ENCODE results near the gene ESPL1. TPM values are rescaled to one million over a fixed set of nuclear protein-coding genes. Genes with fewer than 3 reads are reported as not detected.
A peak's percentile ranks its signal among the peaks of the same experiment; 100 is the strongest.

ESPL1 gene
- total RNA-seq, 2 donors from 2014 or later = 33.3 to 50.7 TPM

DNA sequence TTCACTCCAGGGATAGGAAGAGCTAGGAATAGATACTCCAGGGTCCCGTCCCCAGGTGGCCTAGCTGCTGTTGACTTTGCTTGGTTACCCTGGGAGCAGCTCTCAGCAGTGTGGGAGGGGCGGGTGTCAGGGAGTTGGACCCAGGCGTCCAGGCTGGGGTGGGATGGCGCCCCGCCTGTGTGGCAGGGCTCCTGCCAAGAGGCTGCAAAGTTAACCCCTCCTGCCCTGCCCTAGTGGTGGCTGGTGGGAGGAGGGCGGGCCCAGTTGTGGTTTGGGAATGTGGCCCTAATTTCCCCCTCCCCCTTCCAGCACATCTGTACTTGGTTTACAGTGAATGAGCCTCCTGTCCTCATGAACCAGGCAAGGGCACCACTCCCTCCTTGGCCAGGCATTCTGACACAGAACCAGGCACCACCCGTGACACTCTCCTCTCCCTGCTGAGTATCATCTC is 34.4 kb upstream of the ESPL1 start:
- no peaks in the 10 kb centered on the region for H3K36me3 Mint-ChIP-seq (ENCODE audit: low read depth)
- H3K4me1 ChIP-seq (ENCODE audit: control insufficient read depth, insufficient read depth, low read length) = peaks cover 16% of the 10 kb centered on the region
- H3K27ac ChIP-seq (ENCODE audit: low read depth, low read length) = peak overlapping the region; percentile 80
- TF ChIP-seq, protein P1, sequence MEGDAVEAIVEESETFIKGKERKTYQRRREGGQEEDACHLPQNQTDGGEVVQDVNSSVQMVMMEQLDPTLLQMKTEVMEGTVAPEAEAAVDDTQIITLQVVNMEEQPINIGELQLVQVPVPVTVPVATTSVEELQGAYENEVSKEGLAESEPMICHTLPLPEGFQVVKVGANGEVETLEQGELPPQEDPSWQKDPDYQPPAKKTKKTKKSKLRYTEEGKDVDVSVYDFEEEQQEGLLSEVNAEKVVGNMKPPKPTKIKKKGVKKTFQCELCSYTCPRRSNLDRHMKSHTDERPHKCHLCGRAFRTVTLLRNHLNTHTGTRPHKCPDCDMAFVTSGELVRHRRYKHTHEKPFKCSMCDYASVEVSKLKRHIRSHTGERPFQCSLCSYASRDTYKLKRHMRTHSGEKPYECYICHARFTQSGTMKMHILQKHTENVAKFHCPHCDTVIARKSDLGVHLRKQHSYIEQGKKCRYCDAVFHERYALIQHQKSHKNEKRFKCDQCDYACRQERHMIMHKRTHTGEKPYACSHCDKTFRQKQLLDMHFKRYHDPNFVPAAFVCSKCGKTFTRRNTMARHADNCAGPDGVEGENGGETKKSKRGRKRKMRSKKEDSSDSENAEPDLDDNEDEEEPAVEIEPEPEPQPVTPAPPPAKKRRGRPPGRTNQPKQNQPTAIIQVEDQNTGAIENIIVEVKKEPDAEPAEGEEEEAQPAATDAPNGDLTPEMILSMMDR (conservative IDR thresholded peaks at IDR 0.05) = peak; percentile 51
- H3K27ac Mint-ChIP-seq = peak overlapping the region; percentile 69
- H3K9ac ChIP-seq (ENCODE audit: extremely low read depth, low read length, poor library complexity, severe bottlenecking) = no peak overlapping the region
- peak; percentile 80 for DNase-seq
- no peaks in the 10 kb centered on the region for H3K9me3 ChIP-seq (ENCODE audit: control insufficient read depth, low read length)
- H3K4me3 ChIP-seq (ENCODE audit: low read length) = no peak overlapping the region
- peaks cover 19% of the 10 kb centered on the region for H3K27me3 Mint-ChIP-seq (ENCODE audit: insufficient read depth)
- H3K36me3 ChIP-seq (ENCODE audit: control insufficient read depth, insufficient read depth, low read length) = no peaks in the 10 kb centered on the region
- 57 to 67% methylated on average over 1 to 6 of the region's 7 CpGs for WGBS, 2 experiments (ENCODE audit: insufficient coverage in 1 of 2, insufficient read length in 1 of 2)
- no peaks in the 10 kb centered on the region for H3K9me3 Mint-ChIP-seq
- H3K4me3 Mint-ChIP-seq = peak overlapping the region; percentile 64
- H3K27me3 ChIP-seq (ENCODE audit: control insufficient read depth, insufficient read depth, low read length, poor library complexity, severe bottlenecking) = peaks cover 8% of the 10 kb centered on the region
- peaks cover 57% of the 10 kb centered on the region for H3K4me1 Mint-ChIP-seq

DNA sequence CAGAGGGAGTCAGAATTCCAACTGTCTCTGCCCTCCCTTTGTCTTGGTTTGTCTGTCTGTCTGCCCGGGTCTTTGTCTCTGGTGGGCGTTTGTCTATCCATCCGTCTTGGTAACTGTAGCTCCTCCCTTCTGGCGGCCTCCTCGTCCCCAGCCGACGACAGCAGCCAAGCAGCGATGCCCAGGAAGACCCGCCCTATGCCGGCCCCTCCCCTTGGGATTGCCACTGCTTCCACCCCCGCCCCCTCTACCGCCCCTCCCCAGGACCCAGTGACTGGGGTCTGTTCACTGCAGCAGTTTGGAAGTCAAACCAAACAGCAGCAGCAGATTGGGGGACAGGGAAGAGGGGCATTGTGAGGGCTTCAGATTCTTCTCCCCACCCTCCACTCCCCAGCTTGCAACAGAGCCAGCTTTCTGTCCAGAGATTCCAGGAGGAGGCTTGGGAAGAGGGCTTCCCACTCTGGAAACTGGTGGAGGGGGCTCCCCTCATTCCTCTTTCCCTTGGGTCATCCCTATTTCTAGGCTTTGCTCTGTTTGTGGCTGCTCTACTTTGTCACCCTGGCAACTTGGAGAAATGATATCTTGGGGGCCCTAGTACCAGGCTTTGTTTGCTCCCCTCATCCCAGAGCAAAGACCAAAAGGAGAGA is 33.7 kb upstream of the ESPL1 start:
- H3K4me3 ChIP-seq (ENCODE audit: low read length) = no peak overlapping the region
- peak; percentile 94 for DNase-seq
- peaks cover 8% of the 10 kb centered on the region for H3K27me3 ChIP-seq (ENCODE audit: control insufficient read depth, insufficient read depth, low read length, poor library complexity, severe bottlenecking)
- H3K27ac ChIP-seq (ENCODE audit: low read depth, low read length) = peak overlapping the region; percentile 80
- WGBS, 2 experiments (ENCODE audit: insufficient coverage in 1 of 2, insufficient read length in 1 of 2) = 3% methylated on average over 8 to 12 of the region's 12 CpGs
- peaks cover 17% of the 10 kb centered on the region for H3K27me3 Mint-ChIP-seq (ENCODE audit: insufficient read depth)
- H3K9me3 Mint-ChIP-seq = no peaks in the 10 kb centered on the region
- H3K36me3 Mint-ChIP-seq (ENCODE audit: low read depth) = no peaks in the 10 kb centered on the region
- H3K4me1 Mint-ChIP-seq = peaks cover 54% of the 10 kb centered on the region
- no peak overlapping the region for H3K9ac ChIP-seq (ENCODE audit: extremely low read depth, low read length, poor library complexity, severe bottlenecking)
- no peaks in the 10 kb centered on the region for H3K36me3 ChIP-seq (ENCODE audit: control insufficient read depth, insufficient read depth, low read length)
- peaks cover 16% of the 10 kb centered on the region for H3K4me1 ChIP-seq (ENCODE audit: control insufficient read depth, insufficient read depth, low read length)
- H3K27ac Mint-ChIP-seq = peak overlapping the region; percentile 69
- H3K9me3 ChIP-seq (ENCODE audit: control insufficient read depth, low read length) = no peaks in the 10 kb centered on the region
- TF ChIP-seq, protein P1 (conservative IDR thresholded peaks at IDR 0.05) = no peak
- peak overlapping the region; percentile 18 for H3K4me3 Mint-ChIP-seq

DNA sequence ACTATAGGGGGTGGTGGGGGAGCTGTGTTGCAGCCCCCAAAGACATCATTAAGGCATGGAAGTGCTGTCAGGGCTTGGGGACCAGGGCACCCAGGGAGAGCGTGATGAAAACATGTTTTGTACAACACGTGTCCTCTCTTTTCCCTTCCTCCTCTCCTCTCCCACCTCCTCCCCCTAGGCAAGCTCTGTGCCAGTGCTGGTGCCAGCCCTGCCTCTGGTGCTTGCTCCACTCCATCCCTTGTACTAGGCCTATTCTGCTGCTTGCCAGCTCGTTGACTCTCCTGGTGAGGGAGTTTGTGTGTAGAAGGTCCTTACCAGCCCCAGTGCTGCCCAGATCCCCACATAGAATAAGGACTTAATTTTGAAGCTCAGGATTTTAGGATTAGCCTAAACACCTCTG is 32.9 kb upstream of the ESPL1 start:
- Mint-ChIP-seq H3K4me3 (no peak overlapping the region), H3K27me3 (ENCODE audit: insufficient read depth) (peaks cover 12% of the 10 kb centered on the region), H3K27ac (no peak overlapping the region), H3K4me1 (peaks cover 49% of the 10 kb centered on the region), H3K36me3 (ENCODE audit: low read depth) (no peaks in the 10 kb centered on the region), H3K9me3 (no peaks in the 10 kb centered on the region)
- DNase-seq = peak; percentile 59
- no peaks in the 10 kb centered on the region for H3K9me3 ChIP-seq (ENCODE audit: control insufficient read depth, low read length)
- H3K4me3 ChIP-seq (ENCODE audit: low read length) = no peak overlapping the region
- H3K9ac ChIP-seq (ENCODE audit: extremely low read depth, low read length, poor library complexity, severe bottlenecking) = no peak overlapping the region
- no peaks in the 10 kb centered on the region for H3K36me3 ChIP-seq (ENCODE audit: control insufficient read depth, insufficient read depth, low read length)
- H3K27me3 ChIP-seq (ENCODE audit: control insufficient read depth, insufficient read depth, low read length, poor library complexity, severe bottlenecking) = peaks cover 8% of the 10 kb centered on the region
- WGBS, 2 experiments (ENCODE audit: insufficient coverage in 1 of 2, insufficient read length in 1 of 2) = 70 to 75% methylated on average over 2 to 3 of the region's 3 CpGs
- TF ChIP-seq, protein P1 (conservative IDR thresholded peaks at IDR 0.05) = no peak
- no peak overlapping the region for H3K27ac ChIP-seq (ENCODE audit: low read depth, low read length)
- H3K4me1 ChIP-seq (ENCODE audit: control insufficient read depth, insufficient read depth, low read length) = peaks cover 16% of the 10 kb centered on the region

Measured in endodermal cell (in vitro differentiated cells).